Measurements from ENCODE around the gene PTPRK.

PTPRK gene

DNA sequence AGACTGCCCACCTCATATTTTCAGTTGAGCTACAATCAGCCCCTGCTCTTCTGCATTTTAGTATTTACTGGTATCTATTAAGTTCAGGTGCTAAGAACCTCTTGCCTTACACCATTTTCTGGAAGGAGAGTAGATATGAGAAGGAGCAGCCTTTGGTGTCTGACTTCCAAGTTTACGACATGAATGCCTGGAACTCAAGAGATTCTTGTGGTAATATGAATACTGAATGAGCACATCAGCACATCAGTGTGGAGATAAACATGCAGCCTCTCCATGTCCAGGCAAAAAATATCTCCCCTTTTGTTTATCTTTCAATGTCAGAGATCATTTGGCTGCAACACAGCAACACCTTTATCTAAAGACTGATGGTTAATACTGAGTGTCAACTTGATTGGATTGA, 553.8 kb downstream of the PTPRK start:
- H3K27ac ChIP-seq: no peak overlapping the region
- no peak for TF ChIP-seq CTCF (conservative IDR thresholded peaks at IDR 0.05)

DNA sequence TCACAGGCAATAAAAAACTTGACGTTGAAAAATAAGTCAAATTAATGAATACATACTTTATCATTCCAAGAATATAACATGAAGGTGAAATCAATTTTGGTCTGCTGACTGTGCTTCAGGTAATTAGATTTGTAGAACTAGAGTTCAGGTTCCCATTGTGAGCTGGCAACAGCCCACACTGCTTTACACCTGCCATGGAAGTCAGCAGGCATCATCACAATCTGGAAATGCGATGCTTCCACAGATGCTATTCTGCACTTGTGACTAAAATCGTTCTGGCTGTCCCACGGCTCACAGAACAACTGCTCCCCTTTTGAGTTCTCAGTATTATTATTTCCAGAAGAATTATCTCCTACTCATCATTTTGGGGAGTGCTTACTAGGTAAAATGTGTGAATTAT, 556.9 kb downstream of the PTPRK start:
- TF ChIP-seq CTCF (conservative IDR thresholded peaks at IDR 0.05): no peak
- no peak overlapping the region for H3K27ac ChIP-seq

DNA sequence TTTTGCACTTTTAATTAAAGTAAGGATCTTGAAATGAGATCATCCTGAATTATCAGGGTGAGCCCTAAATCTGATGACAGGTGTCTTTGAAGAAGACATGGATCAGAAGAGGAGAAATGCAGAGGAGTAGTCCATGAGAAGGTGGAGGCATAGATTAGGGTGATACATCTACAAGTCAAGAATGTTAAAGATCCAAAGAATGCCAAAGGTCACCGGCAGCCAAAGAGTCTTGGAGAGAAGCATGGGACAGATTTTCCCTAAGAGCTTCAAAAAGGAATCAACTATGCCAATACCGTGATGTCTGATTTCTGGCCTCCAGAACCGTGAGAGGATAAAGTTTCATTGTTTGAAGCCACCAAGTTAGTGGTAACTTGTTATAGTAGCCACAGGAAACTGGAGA, 560.5 kb downstream of the PTPRK start:
- TF ChIP-seq CTCF (conservative IDR thresholded peaks at IDR 0.05): no peak
- no peak overlapping the region for H3K27ac ChIP-seq

DNA sequence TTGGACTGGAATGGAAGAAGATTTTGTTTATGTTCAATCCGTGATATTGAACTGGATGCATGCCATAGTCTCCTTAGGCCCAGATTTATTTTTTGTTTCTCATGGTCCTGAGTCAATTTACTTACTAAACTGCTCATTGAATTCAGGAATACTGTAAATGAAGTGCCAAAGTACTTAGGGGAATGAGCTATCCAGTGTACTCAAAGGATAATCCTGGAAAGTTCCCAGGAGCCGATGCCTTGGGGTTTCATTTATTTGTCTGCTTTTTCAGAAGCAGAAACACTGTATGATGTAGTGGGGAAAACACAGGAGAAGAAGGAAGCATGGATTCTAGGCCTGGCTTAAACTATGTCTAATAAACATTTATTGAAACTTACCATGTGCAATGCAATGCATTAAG, 563.4 kb downstream of the PTPRK start:
- H3K27ac ChIP-seq: no peak overlapping the region
- no peak for TF ChIP-seq CTCF (conservative IDR thresholded peaks at IDR 0.05)

GRCh38 chr6:127956260-127956888, 564.0 kb downstream of the PTPRK start:
- no peak; the same call in 1 of the 2 replicates for TF ChIP-seq CTCF (conservative IDR thresholded peaks at IDR 0.05)
- H3K27ac ChIP-seq: no peak overlapping the region

DNA sequence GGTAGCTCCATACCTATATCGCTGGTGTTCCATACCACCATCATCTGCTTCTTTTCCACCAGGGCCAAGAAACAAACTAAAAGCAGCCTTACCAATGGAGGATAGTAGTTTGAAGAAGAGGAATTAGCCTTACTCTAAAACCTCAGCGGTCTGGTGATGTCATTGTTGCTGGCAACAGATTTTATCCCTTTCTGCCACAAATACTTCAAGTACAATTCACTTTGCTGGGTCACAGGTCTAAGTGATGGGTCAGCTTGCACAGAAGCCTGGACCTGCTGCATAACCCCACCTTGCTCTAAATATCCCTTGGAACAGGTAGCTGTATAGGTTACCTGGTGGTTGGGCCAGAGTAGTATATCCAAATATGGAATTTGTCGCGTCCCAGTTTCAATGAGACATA, 566.3 kb downstream of the PTPRK start:
- no peak for TF ChIP-seq CTCF (conservative IDR thresholded peaks at IDR 0.05)
- H3K27ac ChIP-seq: no peak overlapping the region

GRCh38 chr6:127952831-127953230, 567.6 kb downstream of the PTPRK start:
- TF ChIP-seq CTCF (conservative IDR thresholded peaks at IDR 0.05): no peak

More at GRCh38 chr6:127952831-127953230, 567.6 kb downstream of the PTPRK start:
- H3K27ac ChIP-seq: no peak overlapping the region

Measured in VCaP (cell line).